Right lobe of liver (tissue), 4 donors: ENCODE data around the gene KCNMA1.

Source experiments
- CTCF ChIP-seq, 4 donors: fragments of 200-600 bp in 3 of 4; fragments of 450-650 bp in 1 of 4; IDR thresholded peaks; one replicate each; pipeline versions ENCODE4 v1.5.1 to v1.8.0; 2016 to 2022; ENCODE audit warnings: antibody characterized with exemption in 4 of 4, mild to moderate bottlenecking in 2 of 4
- POLR2A ChIP-seq: fragments of 450-650 bp; IDR thresholded peaks from one replicate; pipeline ENCODE4 v1.6.1; 2017; ENCODE audit warnings: antibody characterized with exemption, mild to moderate bottlenecking
- donor health status: DM: no; HTN: no; CAD: no.
- donor health status: DM: no; HTN: no; CAD: no.
- donor health status: DM: no; HTN: yes; CAD: no.

GRCh38 chr10:77561991-77562390, 75.6 kb downstream of the KCNMA1 start:
- no peak for TF ChIP-seq CTCF (IDR thresholded peaks at IDR 0.05)
- no peak for TF ChIP-seq POLR2A
